HG03025 (cell line): ENCODE data around the gene KCND1.

Experiments
- ATAC-seq: cut with Tn5 transposase; IDR thresholded peaks from one replicate; pipeline ENCODE4 v1.9.1; 2021; ENCODE audit warnings: mild to moderate bottlenecking, moderate library complexity; ENCODE audit not compliant: unreplicated experiment, low FRiP score

Gene KCND1

DNA sequence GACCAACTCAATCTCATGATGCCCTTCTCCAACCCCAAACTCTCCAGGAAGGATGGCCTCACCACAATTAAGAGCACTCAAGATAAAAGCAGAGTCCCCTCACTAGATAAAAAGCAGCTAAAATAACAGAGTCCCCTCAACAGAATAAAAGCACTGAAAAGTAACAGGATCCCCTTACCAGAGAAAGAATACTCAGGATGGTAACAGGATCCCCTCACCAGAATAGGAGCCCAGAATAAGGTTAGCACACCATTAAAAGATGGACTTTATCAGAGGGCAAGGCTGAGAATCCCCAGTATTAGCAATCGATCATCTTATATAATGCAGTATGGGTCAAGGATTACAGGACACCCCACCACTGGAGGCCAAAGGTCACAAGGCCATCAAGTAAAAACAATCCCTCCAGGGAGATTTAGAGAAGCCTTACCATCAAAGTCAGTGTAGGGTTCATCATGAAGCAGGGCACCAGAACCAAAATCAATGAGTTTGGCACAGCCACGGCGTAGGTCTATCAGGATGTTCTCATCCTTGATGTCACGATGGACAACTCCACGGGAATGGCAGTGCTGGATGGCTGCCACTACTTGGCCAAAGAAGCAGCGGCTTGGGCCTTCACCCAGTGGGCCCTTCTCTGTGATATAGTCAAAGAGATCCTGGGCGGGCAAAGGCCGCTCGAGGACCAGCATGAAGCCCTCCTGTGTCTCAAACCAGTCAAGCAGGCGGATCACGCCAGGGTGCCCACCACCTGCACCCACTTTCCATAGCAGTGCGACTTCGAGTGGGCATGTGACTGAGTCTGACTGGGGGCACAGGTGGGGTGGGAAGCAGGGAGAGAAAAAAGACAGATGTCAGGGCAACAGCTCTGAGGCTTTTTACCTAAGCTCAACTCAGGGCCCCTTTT is 56.8 kb downstream of the KCND1 start:
- no peak for ATAC-seq

DNA sequence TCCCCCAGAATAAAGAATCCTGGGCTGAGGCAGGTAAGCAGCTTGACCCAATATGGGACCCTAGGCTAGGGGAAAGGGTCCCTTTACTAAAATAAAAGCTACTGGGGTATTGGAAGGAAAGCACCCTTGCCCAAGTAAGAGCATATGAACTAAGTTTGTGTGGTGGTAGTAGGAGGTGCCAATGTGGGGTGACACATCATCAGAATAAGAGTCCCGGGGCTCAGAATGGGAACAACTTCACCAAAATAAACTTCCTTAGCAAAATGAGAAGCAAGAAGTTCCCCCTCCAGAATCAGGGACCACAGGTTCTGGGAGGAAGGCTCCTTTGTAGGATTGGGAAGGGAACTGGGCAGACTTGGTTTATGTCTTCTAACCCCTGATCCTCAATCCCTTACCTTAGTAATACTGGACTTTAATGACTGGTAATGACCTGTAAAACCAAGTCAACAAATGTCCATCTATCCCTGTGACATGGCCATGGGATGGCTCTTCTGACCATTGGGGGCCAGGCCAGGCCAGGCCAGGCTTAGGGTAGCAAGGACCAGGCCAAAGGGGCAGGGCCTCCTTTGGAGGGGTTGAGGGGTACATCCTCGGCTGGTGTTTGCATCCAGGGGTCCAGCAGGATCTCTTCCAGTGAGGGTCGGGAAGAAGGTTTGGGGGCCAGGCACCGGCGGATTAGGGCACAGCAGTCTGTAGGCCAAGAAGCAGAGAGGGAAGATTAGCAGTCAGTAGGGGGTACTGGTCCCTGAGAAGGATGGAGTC is 57.9 kb downstream of the KCND1 start:
- ATAC-seq, result no peak

- ATAC-seq, result peak; percentile 73
Observed at GRCh38 chrX:48911412-48912182, 60.0 kb downstream of the KCND1 start, which contains the start of gene SLC35A2. Gene SLC35A2, minus strand, starts transcription at chrX:48911646. Its CDS starts 10 bp downstream, at chrX:48911636.
